Measurements from ENCODE around the gene SLC25A24. TPM values are rescaled to one million over a fixed set of nuclear protein-coding genes. Genes with fewer than 3 reads are reported as not detected.
A peak's percentile ranks its signal among the peaks of the same experiment; 100 is the strongest.
"Not testable (repeated sequence)": the region's sequence is repeated elsewhere in the genome, so short reads cannot be mapped to it uniquely, and the experiment has no call there.

SLC25A24 gene
- 58.3 and 70.6 TPM in 2 replicates for total RNA-seq (2014; rRNA removed; shearing (Covaris generic))

GRCh38 chr1:108199781-108200686 lies at the start of gene SLC25A24:
Gene SLC25A24 (minus strand): TSS chr1:108200343. CDS start chr1:108200138, 205 bp downstream.
- Histone ChIP-seq H3K27me3 (ENCODE audit: control insufficient read depth, insufficient read depth, low read length) (peaks cover 6% of the 10 kb centered on the region), H3K4me3 (ENCODE audit: insufficient read depth, low read depth, low read length) (peak within 1 kb of the TSS; percentile 94), H3K36me3 (replicated peaks; ENCODE audit: control insufficient read depth, insufficient read depth, low read length) (peaks cover 6% of the 10 kb centered on the region)
- peak; percentile 89 for DNase-seq

DNA sequence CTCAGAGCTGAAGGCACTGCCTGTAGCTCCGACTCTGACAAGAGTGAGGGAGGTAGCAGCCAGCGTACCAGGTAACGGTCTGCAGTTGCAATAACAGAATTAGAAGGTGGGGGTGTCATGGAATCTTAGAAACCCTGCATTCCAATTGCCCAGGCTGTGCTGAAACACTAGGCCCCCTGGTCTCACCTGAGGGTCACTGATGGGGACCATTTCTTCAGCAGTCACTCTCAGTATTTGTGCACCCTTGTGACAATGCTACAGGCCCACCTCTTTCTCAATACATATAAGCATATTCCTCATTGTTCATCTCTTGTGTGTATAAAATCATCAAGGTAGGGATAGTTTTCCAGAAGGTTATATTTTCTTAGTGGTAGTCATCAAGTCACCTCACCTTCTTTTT lies 43.8 kb upstream of the SLC25A24 start, which contains the start of gene NBPF4:
NBPF4 (minus strand) TSS at position 101 of the 400 bp plus-strand sequence. CDS start 315 bp downstream, outside the sequence.
- not testable (repeated sequence) for DNase-seq; H3K36me3 ChIP-seq (replicated peaks; ENCODE audit: control insufficient read depth, insufficient read depth, low read length); H3K27me3 ChIP-seq (ENCODE audit: control insufficient read depth, insufficient read depth, low read length); H3K4me3 ChIP-seq (ENCODE audit: insufficient read depth, low read depth, low read length)

DNA sequence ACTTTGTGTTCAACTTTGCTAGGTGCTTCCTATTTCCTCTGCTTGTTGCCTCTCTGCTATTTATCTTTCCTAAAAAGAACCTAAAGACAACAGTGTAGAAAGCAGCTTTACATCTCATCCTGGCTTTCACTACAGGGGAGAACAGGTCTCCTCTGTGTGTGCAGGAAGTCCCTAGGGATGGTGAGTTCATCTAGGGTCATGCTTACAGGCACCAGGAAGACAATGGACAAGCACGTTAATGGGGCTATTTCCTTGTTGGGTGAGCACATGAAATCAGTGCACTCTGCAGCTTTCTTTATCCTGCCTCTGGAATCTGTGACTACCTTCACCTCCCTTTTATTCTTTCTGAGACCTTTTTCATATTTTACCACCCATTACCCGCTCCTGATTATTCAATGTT lies 39.3 kb upstream of the SLC25A24 start:
- not testable (repeated sequence) for H3K4me3 ChIP-seq (ENCODE audit: insufficient read depth, low read depth, low read length); DNase-seq; H3K27me3 ChIP-seq (ENCODE audit: control insufficient read depth, insufficient read depth, low read length); H3K36me3 ChIP-seq (replicated peaks; ENCODE audit: control insufficient read depth, insufficient read depth, low read length)

GRCh38 chr1:108235308-108235707 lies 35.2 kb upstream of the SLC25A24 start:
- H3K27me3 ChIP-seq (ENCODE audit: control insufficient read depth, insufficient read depth, low read length): not testable (repeated sequence)

DNA sequence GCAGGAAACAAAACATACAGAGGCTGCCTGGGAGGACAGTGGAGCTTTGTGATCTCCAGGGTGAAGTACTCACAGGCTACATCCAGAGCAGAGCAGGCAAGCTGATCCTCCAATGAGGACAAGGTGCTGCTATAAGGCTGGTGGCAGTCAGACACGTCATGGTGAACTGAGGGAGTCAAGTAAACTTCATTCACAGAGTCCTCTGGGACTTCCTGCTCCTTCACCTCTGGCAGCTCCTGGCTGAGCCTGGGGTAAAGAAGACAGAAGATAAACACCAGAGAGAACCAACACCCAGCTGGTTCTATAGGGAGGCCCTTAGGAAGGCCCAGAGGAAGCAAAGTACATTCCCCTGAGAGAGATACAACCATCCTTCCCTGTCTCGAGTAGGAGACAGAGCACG lies 32.0 kb upstream of the SLC25A24 start:
- not testable (repeated sequence) for H3K27me3 ChIP-seq (ENCODE audit: control insufficient read depth, insufficient read depth, low read length); H3K36me3 ChIP-seq (replicated peaks; ENCODE audit: control insufficient read depth, insufficient read depth, low read length); DNase-seq

More at GRCh38 chr1:108235308-108235707, 35.2 kb upstream of the SLC25A24 start:
- H3K36me3 ChIP-seq (replicated peaks; ENCODE audit: control insufficient read depth, insufficient read depth, low read length); H3K4me3 ChIP-seq (ENCODE audit: insufficient read depth, low read depth, low read length); DNase-seq: not testable (repeated sequence)

GRCh38 chr1:108229976-108230375 lies 29.8 kb upstream of the SLC25A24 start:
- H3K36me3 ChIP-seq (replicated peaks; ENCODE audit: control insufficient read depth, insufficient read depth, low read length); H3K4me3 ChIP-seq (ENCODE audit: insufficient read depth, low read depth, low read length); H3K27me3 ChIP-seq (ENCODE audit: control insufficient read depth, insufficient read depth, low read length); DNase-seq: not testable (repeated sequence)

More for the DNA sequence above, 32.0 kb upstream of the SLC25A24 start:
- not testable (repeated sequence) for H3K4me3 ChIP-seq (ENCODE audit: insufficient read depth, low read depth, low read length)

GRCh38 chr1:108227772-108228171 lies 27.6 kb upstream of the SLC25A24 start:
- H3K4me3 ChIP-seq (ENCODE audit: insufficient read depth, low read depth, low read length); H3K36me3 ChIP-seq (replicated peaks; ENCODE audit: control insufficient read depth, insufficient read depth, low read length); DNase-seq; H3K27me3 ChIP-seq (ENCODE audit: control insufficient read depth, insufficient read depth, low read length): not testable (repeated sequence)

DNA sequence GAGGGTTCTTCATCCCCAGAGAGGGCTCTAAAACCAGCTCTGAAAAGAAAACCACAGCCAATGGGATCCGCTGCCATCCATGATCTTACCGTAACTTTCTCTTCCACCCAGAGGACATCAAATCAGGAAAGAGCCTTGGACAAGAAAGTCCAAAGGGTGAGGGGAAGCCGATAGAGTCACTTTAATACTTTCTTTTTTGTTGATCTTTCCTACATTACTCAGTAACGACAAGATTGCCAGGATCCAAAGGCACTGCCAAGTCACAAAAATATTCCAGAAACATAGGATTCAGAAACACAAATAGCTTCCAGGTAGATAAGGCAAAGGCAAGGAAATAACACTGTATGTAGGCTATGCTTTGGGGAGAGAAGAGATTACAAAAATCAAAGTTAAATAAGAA lies 26.7 kb upstream of the SLC25A24 start:
- not testable (repeated sequence) for H3K27me3 ChIP-seq (ENCODE audit: control insufficient read depth, insufficient read depth, low read length); H3K36me3 ChIP-seq (replicated peaks; ENCODE audit: control insufficient read depth, insufficient read depth, low read length); H3K4me3 ChIP-seq (ENCODE audit: insufficient read depth, low read depth, low read length); DNase-seq

GRCh38 chr1:108223226-108223625 lies 23.1 kb upstream of the SLC25A24 start:
- not testable (repeated sequence) for H3K27me3 ChIP-seq (ENCODE audit: control insufficient read depth, insufficient read depth, low read length); DNase-seq; H3K36me3 ChIP-seq (replicated peaks; ENCODE audit: control insufficient read depth, insufficient read depth, low read length); H3K4me3 ChIP-seq (ENCODE audit: insufficient read depth, low read depth, low read length)

DNA sequence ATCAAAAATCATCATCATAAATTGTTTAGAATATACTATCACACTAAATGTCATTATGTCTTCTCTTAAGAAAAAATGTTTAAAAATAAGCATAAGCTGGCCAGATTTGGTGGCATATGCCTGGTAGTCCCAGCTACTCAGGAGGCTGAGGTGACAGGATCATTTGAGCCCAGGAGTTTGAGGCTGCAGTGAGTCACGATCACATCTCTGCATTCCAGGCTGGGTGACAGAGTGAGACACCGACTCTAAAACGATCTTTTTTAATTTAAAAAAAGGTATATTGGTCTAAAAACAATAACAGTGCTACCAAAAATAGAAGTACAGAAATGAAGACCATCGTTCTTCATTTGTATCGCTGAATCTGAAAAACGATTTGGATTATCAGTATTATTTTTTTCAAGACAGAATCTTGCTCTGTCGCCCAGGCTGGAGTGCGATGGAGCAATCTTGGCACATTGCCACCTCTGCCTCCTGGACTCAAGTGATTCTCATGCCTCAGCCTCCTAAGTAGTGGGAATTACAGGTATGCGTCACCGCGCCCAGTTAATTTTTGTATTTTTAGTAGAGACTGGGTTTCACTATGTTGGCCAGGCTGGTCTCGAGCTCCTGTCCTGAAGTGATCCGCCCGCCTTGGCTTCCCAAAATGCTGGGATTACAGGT lies 17.5 kb upstream of the SLC25A24 start:
- H3K27me3 ChIP-seq (ENCODE audit: control insufficient read depth, insufficient read depth, low read length); H3K4me3 ChIP-seq (ENCODE audit: insufficient read depth, low read depth, low read length); H3K36me3 ChIP-seq (replicated peaks; ENCODE audit: control insufficient read depth, insufficient read depth, low read length); DNase-seq: not testable (repeated sequence)

- H3K36me3 ChIP-seq (replicated peaks; ENCODE audit: control insufficient read depth, insufficient read depth, low read length); H3K4me3 ChIP-seq (ENCODE audit: insufficient read depth, low read depth, low read length); H3K27me3 ChIP-seq (ENCODE audit: control insufficient read depth, insufficient read depth, low read length); DNase-seq: not testable (repeated sequence)
Measured at GRCh38 chr1:108217007-108217406, 16.9 kb upstream of the SLC25A24 start.

DNA sequence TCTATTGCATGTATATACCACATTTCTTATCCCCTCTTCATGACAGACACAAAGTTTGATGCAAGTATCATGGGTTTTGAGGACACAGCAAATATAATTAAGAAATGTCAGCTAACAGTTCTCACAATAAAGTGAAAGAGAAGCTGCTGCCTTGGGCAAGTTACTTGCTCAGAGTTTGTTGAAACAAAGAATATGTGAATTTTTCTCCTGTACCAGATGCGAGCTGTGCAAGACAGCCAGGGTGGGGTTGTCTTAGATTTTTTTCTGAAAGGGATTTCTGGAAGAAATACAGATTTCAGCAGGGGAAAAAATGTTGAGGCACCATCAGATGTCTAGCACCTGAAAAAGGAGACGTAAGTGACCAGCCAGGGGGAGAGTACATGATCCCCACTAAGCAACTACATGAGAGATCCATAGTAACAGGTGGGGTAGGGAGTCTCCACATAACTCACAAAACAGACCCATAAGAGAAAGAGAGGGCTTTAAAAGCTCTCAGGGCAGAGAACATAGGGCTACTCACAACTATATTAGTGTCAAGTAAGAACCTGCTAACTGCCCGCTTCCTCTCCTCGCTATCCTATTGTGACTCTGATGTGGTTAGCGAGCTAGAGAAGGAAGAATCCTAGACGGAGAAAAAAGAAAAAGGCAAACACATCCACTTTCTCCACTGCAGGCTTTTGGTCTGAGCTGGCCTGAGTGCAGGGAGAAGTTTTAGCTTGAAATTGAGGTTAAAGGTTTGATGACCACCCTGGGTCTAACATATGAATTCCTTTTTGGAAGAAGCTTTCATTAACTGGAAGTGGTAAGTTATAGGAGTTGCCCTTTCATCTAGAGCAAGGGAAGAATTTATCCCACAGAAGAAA lies 16.1 kb upstream of the SLC25A24 start:
- H3K36me3 ChIP-seq (replicated peaks; ENCODE audit: control insufficient read depth, insufficient read depth, low read length); H3K27me3 ChIP-seq (ENCODE audit: control insufficient read depth, insufficient read depth, low read length); H3K4me3 ChIP-seq (ENCODE audit: insufficient read depth, low read depth, low read length); DNase-seq: not testable (repeated sequence)

DNA sequence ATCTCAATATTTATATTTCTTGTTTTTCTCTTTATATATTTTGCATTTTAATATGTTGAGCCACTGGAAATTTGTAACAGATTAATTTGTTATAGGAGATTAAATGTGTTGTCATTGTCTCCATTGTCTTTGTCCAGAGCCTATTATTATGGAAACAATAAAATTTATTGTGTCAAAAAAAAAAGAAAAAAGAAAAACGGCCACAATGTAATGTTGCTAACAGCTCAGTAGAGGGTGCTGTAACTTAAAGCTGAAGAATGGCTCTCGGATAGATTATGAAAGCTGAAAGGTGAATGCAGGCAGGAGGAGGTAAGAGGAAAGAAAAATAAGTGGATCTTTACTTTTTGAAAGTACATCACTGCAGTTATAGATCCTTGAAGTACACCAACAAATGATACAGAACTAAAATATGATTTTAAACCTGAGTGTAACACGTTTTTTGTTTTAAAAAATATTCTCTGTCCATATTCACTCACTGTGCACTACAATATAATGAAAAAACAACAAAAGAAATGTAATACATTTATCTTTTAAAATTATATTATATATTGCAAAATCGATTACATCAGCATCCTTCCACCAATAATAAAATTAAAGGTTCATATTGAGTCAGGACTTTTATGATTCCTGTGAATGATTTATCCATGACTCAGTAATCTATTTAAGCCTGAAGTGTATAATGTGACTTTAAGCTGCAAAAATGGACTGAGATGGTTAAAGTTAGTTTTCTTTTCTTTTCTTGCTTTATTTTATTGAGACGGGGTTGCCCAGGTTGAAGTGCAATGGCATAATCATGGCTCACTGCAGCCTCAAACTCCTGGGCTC lies 14.7 kb upstream of the SLC25A24 start:
- not testable (repeated sequence) for H3K27me3 ChIP-seq (ENCODE audit: control insufficient read depth, insufficient read depth, low read length); H3K4me3 ChIP-seq (ENCODE audit: insufficient read depth, low read depth, low read length); H3K36me3 ChIP-seq (replicated peaks; ENCODE audit: control insufficient read depth, insufficient read depth, low read length); DNase-seq

Data from H7 (cell line).